CD4-positive, alpha-beta T cell treated with Interleukin-17A for 1 hour (primary cell): ENCODE data around the gene SND1.
"Not testable (repeated sequence)": the region's sequence is repeated elsewhere in the genome, so short reads cannot be mapped to it uniquely, and the experiment has no call there.

Source experiments
- DNase-seq: peaks from one replicate; pipeline ENCODE4 v3.0.0-alpha.2; 2020

Gene SND1

GRCh38 chr7:128082431-128082830, 430.4 kb downstream of the SND1 start:
- DNase-seq: no peak

DNA sequence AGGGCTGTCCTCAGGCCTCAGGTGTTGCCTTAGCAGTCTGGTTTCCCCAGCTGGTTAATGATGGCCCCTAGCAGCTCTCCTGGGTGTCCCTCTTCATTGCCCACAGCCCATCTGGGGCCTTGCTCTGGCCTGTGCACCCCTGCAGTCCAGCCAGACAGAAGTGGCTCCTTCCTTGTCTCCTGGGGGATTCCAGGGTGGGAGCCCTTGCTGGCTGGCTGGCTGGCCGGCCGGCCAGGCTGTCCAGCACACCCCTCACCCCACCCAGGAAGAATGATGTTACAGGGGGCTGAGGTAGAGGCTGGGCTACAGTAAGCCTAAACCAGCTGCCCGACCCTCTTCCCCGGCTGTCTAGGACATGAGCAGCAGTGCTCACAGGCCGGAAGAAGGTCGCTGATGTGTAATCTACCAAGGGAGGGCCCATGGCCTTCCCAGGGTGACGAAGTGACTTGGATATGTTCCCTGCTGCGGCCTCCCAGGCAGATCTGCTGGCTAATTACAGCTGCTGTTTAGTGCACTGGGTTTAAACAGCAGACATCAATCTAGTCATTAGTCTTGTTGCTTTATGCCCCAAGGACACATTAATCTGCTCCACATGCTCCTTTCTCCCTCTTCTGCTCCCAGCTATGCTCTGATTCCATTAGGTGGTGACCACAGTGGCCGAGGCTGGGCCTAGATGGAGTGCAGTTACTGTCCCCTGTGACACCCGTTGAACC, 433.1 kb downstream of the SND1 start:
- no peak for DNase-seq

DNA sequence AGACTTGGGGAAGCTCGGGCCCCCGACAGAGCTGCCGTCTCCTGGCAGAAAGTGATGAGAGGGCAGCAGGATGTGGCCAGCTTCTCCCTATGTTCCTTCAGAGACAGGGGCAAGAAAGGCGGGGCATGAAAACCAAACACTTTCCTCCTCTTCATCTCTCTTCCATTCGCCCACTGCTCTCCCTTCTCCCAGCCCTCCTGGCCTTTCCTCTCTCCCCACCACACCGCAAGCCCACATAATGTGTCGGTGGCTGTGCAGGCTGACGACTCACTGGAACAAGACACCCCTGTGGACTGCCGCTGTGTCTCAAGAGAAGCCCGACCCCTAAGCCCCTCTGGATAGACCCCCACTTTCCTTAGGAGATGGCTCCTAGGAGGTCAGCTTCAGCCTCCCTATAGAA, 438.5 kb downstream of the SND1 start:
- DNase-seq: no peak

GRCh38 chr7:128091106-128091505, 439.1 kb downstream of the SND1 start:
- no peak for DNase-seq

- DNase-seq: no peak
These were observed 440.2 kb downstream of the SND1 start for GRCh38 chr7:128092221-128092620.

DNA sequence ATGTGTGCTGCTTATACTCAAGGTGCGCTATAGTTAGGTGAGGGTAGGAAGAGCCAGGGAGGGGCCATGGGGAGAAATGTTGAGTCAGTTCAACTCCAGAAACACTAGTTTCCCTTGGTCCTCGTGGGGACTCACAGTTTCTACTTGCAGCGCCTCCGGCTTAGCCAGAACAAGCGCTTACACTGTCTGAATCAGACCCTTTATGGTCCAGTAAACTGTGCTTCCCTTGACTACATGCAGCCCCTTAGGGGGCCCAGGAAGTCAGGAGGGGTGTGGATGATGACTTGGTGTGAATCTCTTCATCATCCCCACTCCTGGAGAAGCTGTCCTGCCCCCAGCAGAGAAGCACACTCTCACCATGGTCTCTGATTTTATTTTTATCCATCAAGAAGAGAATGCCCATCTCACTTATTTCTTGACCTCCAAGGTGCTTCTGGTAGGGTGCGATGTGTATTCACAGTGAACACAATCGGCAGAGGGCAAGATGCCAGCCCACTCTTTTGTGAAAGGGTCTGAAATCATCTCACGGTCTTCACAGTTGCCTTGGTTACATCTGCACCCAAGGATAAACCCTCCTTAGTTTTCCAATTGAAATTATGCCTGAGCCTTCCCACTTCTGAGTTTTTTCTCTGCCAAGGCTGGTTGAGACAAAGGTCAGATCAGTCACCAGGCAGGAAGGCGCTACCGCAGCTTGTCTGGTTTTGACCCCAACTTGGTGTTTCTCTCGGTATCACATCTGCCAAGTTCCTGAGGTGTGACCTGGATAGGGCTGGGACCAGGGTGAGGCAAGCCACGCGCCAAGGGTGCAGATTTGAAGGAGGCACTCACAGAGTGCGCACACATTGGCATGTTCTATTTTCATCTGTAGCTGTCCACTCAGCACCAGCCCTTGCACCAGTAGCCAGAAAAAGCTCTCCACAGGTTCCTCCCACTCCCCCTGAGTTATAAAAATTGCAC, 441.9 kb downstream of the SND1 start:
- no peak for DNase-seq

DNA sequence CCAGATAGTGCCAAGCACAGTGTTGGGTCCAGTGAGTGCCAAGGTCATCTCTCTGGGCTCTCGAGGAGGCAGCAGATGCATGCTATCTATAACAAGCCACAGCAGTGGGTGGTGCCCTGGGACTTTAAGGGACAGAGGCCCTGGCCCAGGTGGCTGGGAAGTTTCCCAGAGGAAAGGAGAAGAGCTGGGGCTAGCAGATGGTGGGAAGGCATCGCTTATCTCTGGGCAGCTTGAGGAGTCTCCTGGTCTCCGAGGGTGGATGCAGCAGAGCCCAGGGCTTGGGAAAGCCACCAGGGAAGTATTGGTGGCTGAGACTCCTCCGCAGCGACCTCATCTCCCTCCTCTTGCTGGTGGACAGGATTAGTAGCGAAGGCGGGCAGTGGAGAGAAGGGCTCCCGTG, 442.7 kb downstream of the SND1 start:
- no peak for DNase-seq

- no peak for DNase-seq
These were observed 445.3 kb downstream of the SND1 start for GRCh38 chr7:128097211-128097731.

DNA sequence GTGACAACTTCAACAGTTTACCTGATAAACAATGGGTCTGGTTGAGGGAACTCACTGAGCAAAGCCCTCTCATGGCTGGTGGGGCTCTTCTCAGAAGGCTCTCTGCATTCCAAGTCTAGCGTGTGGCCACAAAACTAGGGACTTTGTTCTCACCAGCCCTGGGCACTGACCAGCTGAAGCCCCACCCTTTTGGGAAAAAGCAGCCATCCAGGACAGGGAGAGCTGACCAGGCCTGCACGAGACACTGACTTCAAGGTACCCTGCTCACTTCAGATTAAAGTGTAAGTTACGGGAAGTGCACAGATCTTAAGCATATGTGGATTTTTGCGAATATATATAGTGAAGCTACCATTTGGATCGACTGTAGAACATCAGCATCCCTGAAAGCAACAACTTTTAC, 446.6 kb downstream of the SND1 start:
- no peak for DNase-seq

DNA sequence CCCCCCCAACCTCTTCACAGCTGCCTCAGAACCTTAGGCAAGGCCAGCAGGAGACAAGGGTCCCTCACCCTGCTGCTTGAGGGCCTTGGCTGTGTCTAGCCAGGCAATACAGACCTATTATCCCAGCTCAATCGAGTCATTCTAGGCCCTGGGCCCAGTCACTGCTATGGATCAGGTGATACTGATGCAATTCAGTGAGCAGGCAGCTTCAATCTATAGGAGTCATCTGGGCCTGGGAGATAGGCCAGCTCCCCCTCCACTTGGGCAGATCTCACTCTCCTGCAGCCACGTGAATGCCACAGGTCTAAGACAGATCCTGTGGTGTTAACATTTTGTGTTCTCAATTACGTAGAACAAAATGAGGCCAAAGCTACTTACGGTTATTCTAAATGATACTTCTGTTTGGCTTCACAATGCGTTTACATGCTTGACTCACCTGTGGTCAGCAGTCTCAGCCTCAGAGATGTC, 447.2 kb downstream of the SND1 start:
- no peak for DNase-seq

DNA sequence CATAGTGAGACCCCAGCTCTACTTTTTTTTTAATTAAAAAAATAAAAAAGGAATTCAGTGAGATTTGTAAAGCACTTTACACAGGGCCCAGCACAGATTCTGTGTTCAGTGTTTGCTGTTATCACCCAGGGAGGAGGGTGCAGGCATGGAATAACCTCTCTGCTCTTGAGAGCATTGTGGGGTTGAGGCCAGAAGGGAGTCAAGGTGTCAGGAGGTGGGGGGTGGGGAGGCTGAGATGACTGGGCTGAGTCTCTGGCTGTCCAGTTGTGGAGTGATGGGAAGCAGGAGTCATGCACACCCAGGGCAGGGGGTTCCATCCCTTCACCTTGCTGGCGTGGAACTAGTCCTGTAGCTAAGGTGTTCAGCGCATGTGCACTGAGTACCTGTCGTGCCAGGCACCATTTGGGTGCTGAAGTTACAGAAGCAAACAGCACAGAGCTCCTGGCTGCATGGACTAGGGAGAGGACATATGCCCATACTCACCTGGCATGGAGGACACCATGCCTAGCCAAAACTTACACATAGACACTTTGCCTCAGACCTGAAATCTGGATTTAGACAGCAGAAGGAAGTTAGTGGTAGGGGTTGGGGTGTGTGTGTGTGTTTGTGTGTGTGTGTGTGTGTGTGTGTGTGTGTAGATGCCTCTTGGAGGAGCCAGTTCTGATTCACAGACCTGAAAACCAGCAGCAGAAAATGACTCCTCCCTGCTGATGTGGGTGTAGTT, 448.4 kb downstream of the SND1 start:
- DNase-seq: no peak

DNA sequence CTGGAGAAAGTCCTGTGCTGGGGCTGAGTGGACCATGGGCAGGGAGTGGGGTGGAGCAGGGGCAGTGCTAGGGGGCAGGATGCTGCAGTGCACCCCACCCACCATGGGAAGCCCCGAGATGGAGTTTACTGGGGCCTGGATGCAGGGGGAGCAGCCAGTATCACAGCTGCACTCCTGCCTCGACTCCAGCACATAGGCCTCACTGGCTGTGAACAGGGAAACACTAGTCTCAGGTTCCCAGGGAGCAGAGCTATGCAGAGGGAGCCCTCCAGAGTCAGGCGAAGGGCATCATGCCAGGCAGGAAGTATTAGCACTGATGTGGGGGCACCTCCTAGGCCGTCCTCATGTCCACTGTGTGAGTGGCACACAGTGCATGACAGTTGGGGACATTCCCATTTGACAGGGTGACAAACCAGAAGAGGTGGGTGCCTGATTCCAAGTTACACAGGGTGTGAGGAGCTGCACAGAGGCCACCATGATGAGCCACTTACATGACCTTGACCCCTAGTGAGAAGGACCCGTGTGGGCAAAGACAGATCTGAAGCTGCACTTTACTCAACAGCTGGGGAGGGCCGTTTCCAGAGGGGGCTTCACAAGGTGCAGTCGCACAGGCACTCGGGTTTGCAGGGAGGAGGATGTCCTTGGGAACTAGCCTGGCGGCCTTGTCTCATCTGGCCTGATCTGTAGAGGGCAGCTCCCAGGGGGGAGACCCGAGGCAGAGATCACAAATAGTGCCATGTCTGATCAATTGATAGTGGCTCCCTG, 449.1 kb downstream of the SND1 start:
- DNase-seq: no peak

- DNase-seq: no peak
These were observed 450.7 kb downstream of the SND1 start for GRCh38 chr7:128102490-128103291.

GRCh38 chr7:128103498-128104107, 451.6 kb downstream of the SND1 start:
- DNase-seq: no peak

- DNase-seq: no peak
These were observed 452.2 kb downstream of the SND1 start for GRCh38 chr7:128104108-128104742.

GRCh38 chr7:128105228-128106022, 453.4 kb downstream of the SND1 start:
- no peak for DNase-seq

DNA sequence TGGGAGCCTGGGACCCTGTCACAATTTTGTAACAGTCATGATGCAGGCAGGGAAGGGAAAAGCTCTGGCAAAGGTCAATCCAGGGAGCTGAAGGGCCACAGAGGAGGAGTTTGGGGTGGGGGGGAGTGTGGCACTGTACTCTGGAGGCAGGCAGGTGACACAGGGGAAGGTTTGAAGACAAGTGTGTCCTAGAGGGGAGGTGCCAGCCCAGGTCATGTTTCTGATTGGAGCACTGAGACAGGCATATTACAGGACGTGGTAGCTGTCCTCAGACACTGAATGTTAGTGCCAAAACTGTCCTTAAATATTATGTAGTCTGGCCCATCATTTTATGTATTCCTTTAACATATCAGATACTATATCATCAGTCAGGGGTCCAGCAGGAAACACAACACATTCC, 454.8 kb downstream of the SND1 start:
- DNase-seq: no peak

GRCh38 chr7:128107516-128107915, 455.5 kb downstream of the SND1 start:
- not testable (repeated sequence) for DNase-seq

DNA sequence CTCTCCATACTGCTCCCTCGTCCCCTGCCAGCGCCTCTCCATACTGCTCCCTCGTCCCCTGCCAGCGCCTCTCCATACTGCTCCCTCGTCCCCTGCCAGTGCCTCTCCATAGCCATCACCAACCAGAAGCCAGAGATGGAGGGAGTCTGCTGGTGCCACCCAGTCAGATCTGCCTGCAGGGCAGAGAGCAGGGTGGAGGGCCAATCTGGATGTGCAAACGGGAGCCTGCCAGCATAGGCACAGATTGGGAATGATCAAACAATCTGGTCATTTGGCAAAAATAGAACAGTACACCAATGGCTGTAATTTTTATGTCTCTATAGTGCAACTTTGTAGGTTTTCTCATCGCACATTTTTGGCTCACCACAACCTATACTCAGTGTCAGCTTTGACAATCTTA, 456.1 kb downstream of the SND1 start:
- no peak for DNase-seq
